SJCRH30 (cell line): ENCODE results near the gene KIF6. TPM values are rescaled to one million over a fixed set of nuclear protein-coding genes. Genes with fewer than 3 reads are reported as not detected.

Experiments used
- DNase-seq, 2 experiments: peaks; one replicate each; pipeline ENCODE4 v3.0.0-alpha.2; 2015 to 2020
- H3K27ac ChIP-seq: fragments of 250-450 bp; sonication (Bioruptor Pico); 2 replicates; pipeline ENCODE4 v1.5.1; 2020; ENCODE audit warnings: mild to moderate bottlenecking, moderate library complexity
- H3K27me3 ChIP-seq: fragments of 250-450 bp; sonication (Bioruptor Pico); 2 replicates; pipeline ENCODE4 v1.5.1; 2020; ENCODE audit warnings: mild to moderate bottlenecking, moderate library complexity
- H3K36me3 ChIP-seq: fragments of 250-450 bp; sonication (Bioruptor Pico); 2 replicates; pipeline ENCODE4 v1.5.1; 2020; ENCODE audit warnings: mild to moderate bottlenecking, moderate library complexity
- H3K4me1 ChIP-seq: fragments of 250-450 bp; sonication (Bioruptor Pico); 2 replicates; pipeline ENCODE4 v1.5.1; 2020; ENCODE audit warnings: mild to moderate bottlenecking, moderate library complexity
- H3K4me3 ChIP-seq: fragments of 250-450 bp; sonication (Bioruptor Pico); 2 replicates; pipeline ENCODE4 v1.5.1; 2020; ENCODE audit warnings: mild to moderate bottlenecking, moderate library complexity
- H3K9me3 ChIP-seq: fragments of 250-450 bp; sonication (Bioruptor Pico); replicated peaks from 2 replicates; pipeline ENCODE4 v1.5.1; 2020; ENCODE audit warnings: mild to moderate bottlenecking, moderate library complexity
- total RNA-seq: library from RNA; depleted of rRNA; stranded (reverse); fragments of >200 nt; shearing (Covaris generic); gene quantifications from 2 replicates; pipeline ENCODE4 v1.2.3, GENCODE V29; 2014

The KIF6 gene
- total RNA-seq, 1 experiment from 2014 or later: 0.22 TPM

DNA sequence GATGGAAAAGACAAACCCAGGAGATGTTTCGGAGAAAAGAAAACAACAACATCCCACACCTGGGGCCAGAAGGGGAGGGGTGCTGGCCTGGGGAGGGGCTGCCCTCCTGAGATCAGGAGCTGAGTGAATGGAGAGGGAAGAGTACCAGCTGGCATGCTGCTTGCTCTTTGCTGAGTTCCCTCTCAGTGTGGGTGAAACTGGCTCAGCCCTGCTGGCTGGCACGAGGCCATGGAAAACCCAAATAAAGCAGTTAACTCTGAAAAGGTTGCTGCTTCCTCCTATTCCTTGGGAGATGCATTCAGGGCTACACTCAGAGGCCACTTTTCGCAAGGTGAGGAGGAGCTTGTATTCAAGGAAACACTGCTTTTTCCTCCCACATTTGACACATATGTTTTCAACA, 394.7 kb downstream of the KIF6 start:
- H3K27me3 ChIP-seq: no peaks in the 10 kb centered on the region; the same call in 1 of the 2 replicates
- H3K27ac ChIP-seq: no peak overlapping the region
- H3K4me1 ChIP-seq: peaks cover 8% of the 10 kb centered on the region
- no peaks in the 10 kb centered on the region for H3K36me3 ChIP-seq
- no peak overlapping the region for H3K4me3 ChIP-seq
- H3K9me3 ChIP-seq: no peaks in the 10 kb centered on the region
- DNase-seq: no peak

GRCh38 chr6:39330057-39330456, 395.2 kb downstream of the KIF6 start:
- Histone ChIP-seq H3K27ac (no peak overlapping the region), H3K9me3 (no peaks in the 10 kb centered on the region), H3K27me3 (no peaks in the 10 kb centered on the region; the same call in 1 of the 2 replicates), H3K4me1 (peaks cover 4% of the 10 kb centered on the region; the same call in 1 of the 2 replicates), H3K4me3 (no peak overlapping the region), H3K36me3 (no peaks in the 10 kb centered on the region)
- DNase-seq: no peak

- no peaks in the 10 kb centered on the region for H3K9me3 ChIP-seq
- no peak for DNase-seq
- no peak overlapping the region for H3K4me3 ChIP-seq
- H3K36me3 ChIP-seq: no peaks in the 10 kb centered on the region
- no peaks in the 10 kb centered on the region for H3K4me1 ChIP-seq
- no peak overlapping the region for H3K27ac ChIP-seq
- peaks cover under 1% of the 10 kb centered on the region for H3K27me3 ChIP-seq
Observed at GRCh38 chr6:39328066-39328465, 397.1 kb downstream of the KIF6 start.

DNA sequence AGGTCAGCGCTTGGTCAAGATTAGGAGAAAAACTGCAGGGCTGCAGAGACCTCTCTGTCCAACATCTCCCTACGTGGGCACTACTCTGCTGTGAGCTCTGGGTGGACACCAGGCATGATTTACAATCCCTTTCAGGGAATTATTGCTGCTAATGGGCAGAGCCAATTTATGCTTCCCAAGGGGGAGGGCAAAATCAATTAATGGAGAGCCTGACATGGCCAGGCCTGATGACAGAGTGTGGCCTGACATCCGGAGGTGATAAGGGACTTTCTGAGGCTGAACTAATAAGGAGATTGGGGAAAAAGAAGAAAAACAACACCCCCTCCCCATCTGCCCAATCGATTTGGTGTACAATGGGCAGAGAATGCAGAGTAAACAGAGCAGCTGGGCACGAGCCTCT, 397.7 kb downstream of the KIF6 start:
- H3K36me3 ChIP-seq: no peaks in the 10 kb centered on the region
- DNase-seq: no peak
- H3K27me3 ChIP-seq: peaks cover 6% of the 10 kb centered on the region
- H3K4me1 ChIP-seq: no peaks in the 10 kb centered on the region
- no peak overlapping the region for H3K27ac ChIP-seq
- no peak overlapping the region for H3K4me3 ChIP-seq
- H3K9me3 ChIP-seq: no peaks in the 10 kb centered on the region

GRCh38 chr6:39322306-39322850, 402.8 kb downstream of the KIF6 start, which contains the start of gene KCNK16:
KCNK16 (minus strand) TSS chr6:39322702; CDS start chr6:39322540, 162 bp downstream.
- Histone ChIP-seq H3K4me1 (no peaks in the 10 kb centered on the region), H3K9me3 (no peaks in the 10 kb centered on the region), H3K4me3 (no peak within 1 kb of the TSS), H3K27me3 (peaks cover 11% of the 10 kb centered on the region; the same call in 1 of the 2 replicates), H3K27ac (no peak within 1 kb of the TSS), H3K36me3 (no peaks in the 10 kb centered on the region)
- no peak for DNase-seq

DNA sequence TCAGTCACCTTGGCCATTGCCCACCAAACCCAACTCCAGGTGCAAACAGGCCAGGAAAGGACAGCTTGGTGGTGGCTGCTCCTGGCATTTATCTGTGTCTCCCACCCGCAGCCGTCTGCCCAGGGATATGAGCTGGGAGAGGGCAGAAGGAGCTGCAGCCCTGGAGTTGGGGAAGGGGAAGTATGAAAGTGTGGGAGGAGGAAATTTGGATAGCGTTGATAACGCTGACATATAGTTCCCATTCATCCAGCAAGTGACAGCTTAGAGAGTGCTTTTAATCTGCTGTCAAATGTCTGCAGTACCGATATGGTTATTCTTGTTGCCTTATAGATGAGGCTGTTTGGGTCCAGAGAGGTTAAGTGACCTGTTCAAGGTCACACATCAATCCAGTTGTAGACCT, 403.4 kb downstream of the KIF6 start:
- H3K27me3 ChIP-seq: peaks cover 11% of the 10 kb centered on the region; the same call in 1 of the 2 replicates
- no peaks in the 10 kb centered on the region for H3K9me3 ChIP-seq
- no peak for DNase-seq
- no peaks in the 10 kb centered on the region for H3K4me1 ChIP-seq
- no peak overlapping the region for H3K4me3 ChIP-seq
- H3K36me3 ChIP-seq: no peaks in the 10 kb centered on the region
- H3K27ac ChIP-seq: no peak overlapping the region

DNA sequence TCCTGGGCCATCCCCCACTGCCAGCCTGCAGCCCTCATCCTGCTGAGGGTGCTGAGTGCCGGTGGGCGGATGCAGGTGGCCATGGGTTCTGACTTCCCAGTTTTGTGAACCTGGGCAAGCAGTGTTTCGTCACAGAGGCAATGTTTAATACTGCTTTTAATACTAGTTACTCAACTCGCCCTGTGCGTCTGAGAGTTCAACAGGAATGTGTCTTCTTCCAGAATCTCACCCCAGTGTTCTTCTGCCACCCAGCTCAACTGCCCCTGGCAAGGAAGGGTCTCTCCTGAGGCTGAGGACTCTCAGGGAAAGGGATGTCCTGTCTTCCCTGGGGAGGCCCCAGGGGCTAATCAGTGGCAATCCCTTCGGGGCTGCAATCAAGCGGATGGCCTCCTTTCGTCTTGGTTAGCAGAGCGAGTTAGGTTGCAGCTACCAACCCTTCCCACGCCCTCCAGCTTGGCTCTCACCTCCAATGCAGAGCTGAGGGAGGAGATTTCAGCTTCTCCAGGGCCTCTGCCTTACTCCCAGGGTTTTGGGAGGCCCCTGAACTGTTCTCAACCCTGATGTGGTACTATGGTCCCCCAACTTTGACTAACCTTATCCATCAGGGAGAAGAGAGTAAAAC, 404.7 kb downstream of the KIF6 start:
- peaks cover 11% of the 10 kb centered on the region; the same call in 1 of the 2 replicates for H3K27me3 ChIP-seq
- H3K9me3 ChIP-seq: no peaks in the 10 kb centered on the region
- H3K4me3 ChIP-seq: no peak overlapping the region
- no peak for DNase-seq
- no peaks in the 10 kb centered on the region for H3K4me1 ChIP-seq
- H3K36me3 ChIP-seq: no peaks in the 10 kb centered on the region
- no peak overlapping the region for H3K27ac ChIP-seq

GRCh38 chr6:39319621-39320362, 405.4 kb downstream of the KIF6 start:
- Histone ChIP-seq H3K27ac (no peak overlapping the region), H3K4me3 (no peak overlapping the region), H3K4me1 (no peaks in the 10 kb centered on the region), H3K9me3 (no peaks in the 10 kb centered on the region), H3K27me3 (peaks cover 11% of the 10 kb centered on the region; the same call in 1 of the 2 replicates), H3K36me3 (no peaks in the 10 kb centered on the region)
- no peak for DNase-seq

- no peaks in the 10 kb centered on the region for H3K4me1 ChIP-seq
- peaks cover 3% of the 10 kb centered on the region; the same call in 1 of the 2 replicates for H3K27me3 ChIP-seq
- H3K27ac ChIP-seq: no peak overlapping the region
- no peak overlapping the region for H3K4me3 ChIP-seq
- no peaks in the 10 kb centered on the region for H3K36me3 ChIP-seq
- DNase-seq: no peak
- H3K9me3 ChIP-seq: no peaks in the 10 kb centered on the region
Observed at GRCh38 chr6:39317256-39317655, 408.0 kb downstream of the KIF6 start.

GRCh38 chr6:39314273-39314795, 410.9 kb downstream of the KIF6 start, which contains the start of gene KCNK17:
KCNK17 (minus strand) TSS chr6:39314419; CDS start chr6:39314320, 99 bp downstream.
- Histone ChIP-seq H3K27me3 (peaks cover 5% of the 10 kb centered on the region; the same call in 1 of the 2 replicates), H3K9me3 (no peaks in the 10 kb centered on the region), H3K36me3 (no peaks in the 10 kb centered on the region), H3K4me3 (no peak within 1 kb of the TSS), H3K4me1 (no peaks in the 10 kb centered on the region), H3K27ac (no peak within 1 kb of the TSS)
- DNase-seq: no peak

DNA sequence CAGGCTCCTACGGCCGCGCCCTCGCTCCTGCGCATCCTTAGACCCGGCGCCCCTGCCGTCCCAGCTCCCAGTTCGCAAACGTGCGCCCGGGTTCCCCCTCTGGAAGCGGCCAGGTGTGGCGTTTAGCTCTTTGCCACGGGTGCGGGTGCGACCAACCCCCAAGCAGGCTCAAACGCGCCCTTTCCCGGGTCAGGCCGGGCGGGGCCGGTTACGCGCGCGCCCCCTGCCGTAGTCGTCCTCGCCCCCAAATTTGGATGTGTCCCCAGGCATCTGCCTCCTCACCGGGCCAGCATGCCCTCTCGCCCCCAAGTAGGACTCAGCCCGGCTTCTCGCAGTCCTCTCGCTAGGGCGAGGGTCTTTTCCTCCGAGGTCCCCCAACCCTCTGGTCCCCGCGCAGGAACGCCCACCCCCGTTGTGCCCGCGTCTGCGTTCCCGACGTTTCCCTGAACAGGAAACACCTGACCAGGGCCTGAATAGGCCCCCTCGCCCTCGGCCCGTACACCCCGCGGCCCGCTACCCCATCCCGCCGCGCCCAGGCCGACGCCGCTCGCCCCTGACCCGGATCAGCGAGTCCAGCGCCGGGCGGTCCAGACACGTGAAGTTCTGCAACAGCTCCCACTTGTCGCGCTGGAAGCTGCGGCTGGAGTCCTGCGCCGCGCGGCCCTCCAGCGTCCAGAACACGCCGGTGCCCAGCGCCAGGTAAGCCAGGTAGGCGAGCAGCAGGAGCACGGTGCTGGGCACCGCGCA, 411.5 kb downstream of the KIF6 start:
- DNase-seq: no peak
- H3K4me1 ChIP-seq: no peaks in the 10 kb centered on the region
- no peaks in the 10 kb centered on the region for H3K36me3 ChIP-seq
- H3K27me3 ChIP-seq: peaks cover 4% of the 10 kb centered on the region; the same call in 1 of the 2 replicates
- no peak overlapping the region for H3K27ac ChIP-seq
- H3K9me3 ChIP-seq: no peaks in the 10 kb centered on the region
- no peak overlapping the region for H3K4me3 ChIP-seq

DNA sequence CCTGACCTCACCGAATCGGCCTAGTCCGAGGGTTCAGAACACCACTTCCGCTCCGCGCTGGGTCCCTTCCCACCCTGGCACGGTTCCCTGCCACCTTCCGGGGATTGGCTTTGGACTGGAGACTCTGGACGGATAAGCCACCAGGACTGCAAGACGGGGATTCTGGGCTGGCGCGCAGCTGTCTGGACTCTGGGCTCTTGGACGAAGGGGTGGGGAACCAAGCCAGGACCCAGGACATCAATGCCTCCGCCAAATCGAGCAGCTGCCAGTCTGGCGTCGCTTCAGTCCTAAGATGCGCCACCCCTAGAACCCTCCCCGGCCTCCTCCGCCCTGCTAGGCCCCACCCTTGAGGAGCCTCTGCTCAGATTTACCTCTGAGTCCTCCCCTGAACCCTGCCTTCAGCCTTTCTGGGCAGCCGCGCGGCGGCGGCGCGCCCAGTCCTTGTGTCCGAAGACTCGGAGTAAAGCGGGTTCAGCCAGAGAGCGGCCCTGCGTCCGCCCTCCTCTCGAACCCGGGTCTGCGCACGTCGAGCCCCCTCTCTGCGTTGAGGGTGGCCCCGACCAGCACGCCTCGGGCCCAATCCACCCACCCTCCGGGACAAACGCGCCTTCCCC, 412.2 kb downstream of the KIF6 start:
- Histone ChIP-seq H3K4me3 (no peak overlapping the region), H3K36me3 (no peaks in the 10 kb centered on the region), H3K9me3 (no peaks in the 10 kb centered on the region), H3K27me3 (peaks cover 2% of the 10 kb centered on the region; the same call in 1 of the 2 replicates), H3K4me1 (no peaks in the 10 kb centered on the region), H3K27ac (no peak overlapping the region)
- no peak for DNase-seq

GRCh38 chr6:39310542-39310941, 414.7 kb downstream of the KIF6 start:
- Histone ChIP-seq H3K4me3 (no peak overlapping the region), H3K27ac (no peak overlapping the region), H3K4me1 (no peaks in the 10 kb centered on the region), H3K9me3 (no peaks in the 10 kb centered on the region), H3K36me3 (no peaks in the 10 kb centered on the region), H3K27me3 (peaks cover 2% of the 10 kb centered on the region; the same call in 1 of the 2 replicates)
- no peak for DNase-seq

DNA sequence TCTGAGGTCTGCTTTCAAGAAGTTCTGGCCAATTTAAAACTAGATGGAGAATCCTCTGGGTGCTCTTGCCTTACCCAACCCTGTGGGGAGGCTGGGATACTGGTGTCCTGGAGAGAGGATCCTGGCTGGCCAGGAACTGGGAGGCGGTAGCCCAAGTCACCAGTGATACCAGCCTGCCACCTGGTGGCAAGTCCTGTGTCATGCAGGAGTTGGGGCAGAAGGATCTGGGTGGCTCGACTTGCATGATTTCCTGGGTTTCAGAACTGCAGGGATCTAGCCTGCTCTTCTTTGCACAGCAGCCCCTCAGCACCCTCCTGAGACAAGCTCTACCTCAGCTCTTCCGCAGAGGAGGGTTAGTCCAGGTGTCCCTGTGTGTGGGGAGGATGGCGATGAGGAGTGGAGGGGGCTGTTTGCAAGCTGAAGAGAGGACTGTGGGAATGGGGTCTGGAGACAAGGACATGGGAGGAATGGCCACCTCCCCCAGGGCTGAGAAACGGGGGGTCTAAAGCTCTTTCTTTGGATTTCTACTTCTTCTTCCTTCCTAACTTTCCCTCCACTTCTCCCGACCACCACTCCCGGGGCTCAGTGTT, 415.2 kb downstream of the KIF6 start:
- no peaks in the 10 kb centered on the region for H3K36me3 ChIP-seq
- peak; percentile 67 to 85 for DNase-seq

More for the DNA sequence above, 415.2 kb downstream of the KIF6 start:
- H3K4me1 ChIP-seq: no peaks in the 10 kb centered on the region
- no peak overlapping the region for H3K4me3 ChIP-seq
- no peak overlapping the region for H3K27ac ChIP-seq
- no peaks in the 10 kb centered on the region for H3K9me3 ChIP-seq
- H3K27me3 ChIP-seq: peaks cover 2% of the 10 kb centered on the region; the same call in 1 of the 2 replicates
